ENCODE results near the gene NPIPA8.
"Not testable (repeated sequence)": the region's sequence is repeated elsewhere in the genome, so short reads cannot be mapped to it uniquely, and the experiment has no call there.

The NPIPA8 gene

DNA sequence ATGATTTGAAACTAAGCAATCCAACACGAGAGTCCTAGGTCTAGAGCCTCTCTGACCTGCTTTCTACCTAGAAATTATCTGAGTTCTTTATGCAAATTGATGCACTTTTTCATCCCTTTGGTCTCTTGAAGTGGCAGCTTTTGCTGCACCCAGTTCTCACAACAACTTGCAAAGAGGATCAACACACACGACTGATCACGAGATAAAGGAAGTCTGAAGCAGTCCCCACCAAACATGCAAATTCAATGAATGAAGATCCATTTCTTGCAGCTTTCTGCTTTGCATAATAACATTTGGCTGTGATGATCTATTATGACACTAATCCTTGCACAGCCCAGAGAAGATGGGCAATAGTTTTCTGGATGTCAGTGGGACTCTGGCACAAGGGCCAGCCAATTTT, 56.2 kb downstream of the NPIPA8 start:
- H3K27me3 ChIP-seq (ENCODE audit: control insufficient read depth in 1 of 2, insufficient read depth in 2 of 2, low read length in 2 of 2); H3K4me3 ChIP-seq (ENCODE audit: low read depth in 1 of 2, low read length in 2 of 2); H3K9ac ChIP-seq (ENCODE audit: low read depth in 1 of 2, low read length in 2 of 2); H3K36me3 ChIP-seq (ENCODE audit: control insufficient read depth in 1 of 2, insufficient read depth in 2 of 2, low read length in 2 of 2); H3K27ac ChIP-seq (ENCODE audit: low read depth, low read length); H3K4me1 ChIP-seq (ENCODE audit: control insufficient read depth in 1 of 2, insufficient read depth in 2 of 2, low read length in 2 of 2); H3K9me3 ChIP-seq (ENCODE audit: control insufficient read depth in 1 of 2, low read length in 2 of 2): not testable (repeated sequence)

GRCh38 chr16:18276756-18277155, 59.8 kb downstream of the NPIPA8 start:
- H3K4me1 ChIP-seq (ENCODE audit: control insufficient read depth in 1 of 2, insufficient read depth in 2 of 2, low read length in 2 of 2); H3K36me3 ChIP-seq (ENCODE audit: control insufficient read depth in 1 of 2, insufficient read depth in 2 of 2, low read length in 2 of 2); H3K27ac ChIP-seq (ENCODE audit: low read depth, low read length); H3K9ac ChIP-seq (ENCODE audit: low read depth in 1 of 2, low read length in 2 of 2); H3K27me3 ChIP-seq (ENCODE audit: control insufficient read depth in 1 of 2, insufficient read depth in 2 of 2, low read length in 2 of 2); H3K9me3 ChIP-seq (ENCODE audit: control insufficient read depth in 1 of 2, low read length in 2 of 2); H3K4me3 ChIP-seq (ENCODE audit: low read depth in 1 of 2, low read length in 2 of 2): not testable (repeated sequence)

- not testable (repeated sequence) for H3K27me3 ChIP-seq (ENCODE audit: control insufficient read depth in 1 of 2, insufficient read depth in 2 of 2, low read length in 2 of 2); H3K27ac ChIP-seq (ENCODE audit: low read depth, low read length); H3K4me3 ChIP-seq (ENCODE audit: low read depth in 1 of 2, low read length in 2 of 2); H3K9ac ChIP-seq (ENCODE audit: low read depth in 1 of 2, low read length in 2 of 2); H3K36me3 ChIP-seq (ENCODE audit: control insufficient read depth in 1 of 2, insufficient read depth in 2 of 2, low read length in 2 of 2); H3K9me3 ChIP-seq (ENCODE audit: control insufficient read depth in 1 of 2, low read length in 2 of 2); H3K4me1 ChIP-seq (ENCODE audit: control insufficient read depth in 1 of 2, insufficient read depth in 2 of 2, low read length in 2 of 2)
Measured at GRCh38 chr16:18270171-18270570, 66.4 kb downstream of the NPIPA8 start.

All from duodenal mucosa (tissue), 2 donors.